HEK293 (cell line): ENCODE results near the gene ZFPL1.

Source experiments
- CTCF ChIA-PET: fragments of 350-600 bp; formaldehyde crosslinking; extraction: SDS; loops from one replicate; lab custom pipeline; 2021; ENCODE audit warnings: antibody characterized with exemption; lab: Yijun Ruan, JAX
- POLR2A ChIA-PET: fragments of 300-600 bp; formaldehyde crosslinking; extraction: SDS; loops from one replicate; lab custom pipeline; 2020; ENCODE audit warnings: antibody characterized with exemption, inconsistent platforms; lab: Yijun Ruan, JAX
- H3K27ac ChIP-seq: fragments of 200-500 bp; sonication (Bioruptor generic); 2 replicates; pipeline ENCODE4 v1.5.1; 2014; ENCODE audit warnings: low read depth, low read length, control low read depth, inconsistent platforms; ENCODE audit errors: extremely low read depth
- H3K36me3 ChIP-seq, 2 experiments: fragments of 200-500 bp in 1 of 2; sonication (Bioruptor generic) in 1 of 2; 1 replicate in 1 of 2; 2 replicates in 1 of 2; pipeline ENCODE4 v1.5.1; 2014 to 2017; ENCODE audit warnings: inconsistent platforms in 2 of 2, low read length in 2 of 2; ENCODE audit not compliant: control insufficient read depth in 2 of 2, insufficient read depth in 1 of 2
- H3K4me1 ChIP-seq: fragments of 200-500 bp; sonication (Bioruptor generic); 2 replicates; pipeline ENCODE4 v1.5.1; 2014; ENCODE audit warnings: mild to moderate bottlenecking, low read length, inconsistent platforms; ENCODE audit not compliant: control insufficient read depth, insufficient read depth
- H3K4me3 ChIP-seq: 2 replicates; pipeline ENCODE4 v1.5.1; 2011; ENCODE audit warnings: low read depth, mild to moderate bottlenecking, control low read depth, low read length, moderate library complexity
- H3K9me3 ChIP-seq: fragments of 200-500 bp; sonication (Bioruptor generic); 2 replicates; pipeline ENCODE4 v1.5.1; 2014; ENCODE audit warnings: low read depth, low read length, inconsistent platforms; ENCODE audit not compliant: control insufficient read depth, insufficient read depth
- GLI4 ChIP-seq: fragments of 450-650 bp; formaldehyde crosslinking; IDR thresholded peaks from 2 replicates; pipeline ENCODE4 v1.5.1; 2016; ENCODE audit warnings: missing biosample characterization, missing genetic modification characterization
- SP3 ChIP-seq: fragments of 450-650 bp; formaldehyde crosslinking; IDR thresholded peaks from 2 replicates; pipeline ENCODE4 v1.5.1; 2016; ENCODE audit warnings: missing biosample characterization, missing genetic modification characterization
- ZBTB48 ChIP-seq: fragments of 450-650 bp; formaldehyde crosslinking; IDR thresholded peaks from 2 replicates; pipeline ENCODE4 v1.5.1; 2016; ENCODE audit warnings: missing biosample characterization, missing genetic modification characterization
- ZFHX2 ChIP-seq: fragments of 450-650 bp; formaldehyde crosslinking; conservative IDR thresholded peaks from 2 replicates; pipeline ENCODE4 v1.5.1; 2016; ENCODE audit warnings: missing biosample characterization, missing genetic modification characterization
- ZNF140 ChIP-seq: fragments of 450-650 bp; formaldehyde crosslinking; IDR thresholded peaks from 2 replicates; pipeline ENCODE4 v1.5.1; 2016; ENCODE audit warnings: missing biosample characterization, missing genetic modification characterization
- ZNF19 ChIP-seq: fragments of 450-650 bp; formaldehyde crosslinking; IDR thresholded peaks from 2 replicates; pipeline ENCODE4; 2016; ENCODE audit warnings: missing biosample characterization, missing genetic modification characterization, low read depth
- ZNF350 ChIP-seq: fragments of 450-650 bp; formaldehyde crosslinking; IDR thresholded peaks from 2 replicates; pipeline ENCODE4 v1.5.0; 2017; ENCODE audit warnings: missing biosample characterization, mild to moderate bottlenecking, missing genetic modification characterization
- ZNF394 ChIP-seq: fragments of 450-650 bp; formaldehyde crosslinking; IDR thresholded peaks from 2 replicates; pipeline ENCODE4 v1.5.1; 2016; ENCODE audit warnings: missing biosample characterization, missing genetic modification characterization, mild to moderate bottlenecking, moderate library complexity, borderline replicate concordance
- ZNF404 ChIP-seq: fragments of 450-650 bp; formaldehyde crosslinking; IDR thresholded peaks from 2 replicates; pipeline ENCODE4 v1.5.1; 2017; ENCODE audit warnings: missing biosample characterization, missing genetic modification characterization
- ZNF423 ChIP-seq: fragments of 450-650 bp; formaldehyde crosslinking; IDR thresholded peaks from 2 replicates; pipeline ENCODE4 v1.5.1; 2016; ENCODE audit warnings: missing biosample characterization, missing genetic modification characterization
- ZNF596 ChIP-seq: fragments of 450-650 bp; IDR thresholded peaks from 2 replicates; pipeline ENCODE4 v1.5.0; 2018; ENCODE audit warnings: missing biosample characterization, mild to moderate bottlenecking, missing genetic modification characterization, moderate library complexity
- ZNF658 ChIP-seq: fragments of 450-650 bp; formaldehyde crosslinking; IDR thresholded peaks from 2 replicates; pipeline ENCODE4; 2016; ENCODE audit warnings: missing biosample characterization, missing genetic modification characterization
- ZNF664 ChIP-seq: fragments of 450-650 bp; formaldehyde crosslinking; IDR thresholded peaks from 2 replicates; pipeline ENCODE4 v1.5.1; 2016; ENCODE audit warnings: missing biosample characterization, missing genetic modification characterization
- ZNF792 ChIP-seq: fragments of 450-650 bp; formaldehyde crosslinking; IDR thresholded peaks from 2 replicates; pipeline ENCODE4 v1.5.1; 2016; ENCODE audit warnings: missing biosample characterization, missing genetic modification characterization
- TF ChIP-seq, protein P1 (sequence below): fragments of 450-650 bp; formaldehyde crosslinking; IDR thresholded peaks from 2 replicates; pipeline ENCODE4 v1.5.1; 2016; ENCODE audit warnings: missing biosample characterization, missing genetic modification characterization, borderline replicate concordance
- TF ChIP-seq, protein P2 (sequence below): fragments of 450-650 bp; formaldehyde crosslinking; IDR thresholded peaks from 2 replicates; pipeline ENCODE4 v1.5.1; 2016; ENCODE audit warnings: missing biosample characterization, missing genetic modification characterization
- TF ChIP-seq, protein P3 (sequence below): fragments of 450-650 bp; formaldehyde crosslinking; IDR thresholded peaks from 2 replicates; pipeline ENCODE4 v1.5.1; 2016; ENCODE audit warnings: missing biosample characterization, missing genetic modification characterization, borderline replicate concordance
- TF ChIP-seq, protein P4 (sequence below): fragments of 450-650 bp; formaldehyde crosslinking; IDR thresholded peaks from 2 replicates; pipeline ENCODE4 v1.5.1; 2016; ENCODE audit warnings: missing biosample characterization, missing genetic modification characterization
- TF ChIP-seq, protein P5 (sequence below): fragments of 450-650 bp; formaldehyde crosslinking; IDR thresholded peaks from 2 replicates; pipeline ENCODE4 v1.5.1; 2017; ENCODE audit warnings: missing biosample characterization, missing genetic modification characterization
- TF ChIP-seq, protein P6 (sequence below): fragments of 450-650 bp; formaldehyde crosslinking; IDR thresholded peaks from 2 replicates; pipeline ENCODE4 v1.5.1; 2016; ENCODE audit warnings: missing biosample characterization, missing genetic modification characterization, low read depth

The ZFPL1 gene

DNA sequence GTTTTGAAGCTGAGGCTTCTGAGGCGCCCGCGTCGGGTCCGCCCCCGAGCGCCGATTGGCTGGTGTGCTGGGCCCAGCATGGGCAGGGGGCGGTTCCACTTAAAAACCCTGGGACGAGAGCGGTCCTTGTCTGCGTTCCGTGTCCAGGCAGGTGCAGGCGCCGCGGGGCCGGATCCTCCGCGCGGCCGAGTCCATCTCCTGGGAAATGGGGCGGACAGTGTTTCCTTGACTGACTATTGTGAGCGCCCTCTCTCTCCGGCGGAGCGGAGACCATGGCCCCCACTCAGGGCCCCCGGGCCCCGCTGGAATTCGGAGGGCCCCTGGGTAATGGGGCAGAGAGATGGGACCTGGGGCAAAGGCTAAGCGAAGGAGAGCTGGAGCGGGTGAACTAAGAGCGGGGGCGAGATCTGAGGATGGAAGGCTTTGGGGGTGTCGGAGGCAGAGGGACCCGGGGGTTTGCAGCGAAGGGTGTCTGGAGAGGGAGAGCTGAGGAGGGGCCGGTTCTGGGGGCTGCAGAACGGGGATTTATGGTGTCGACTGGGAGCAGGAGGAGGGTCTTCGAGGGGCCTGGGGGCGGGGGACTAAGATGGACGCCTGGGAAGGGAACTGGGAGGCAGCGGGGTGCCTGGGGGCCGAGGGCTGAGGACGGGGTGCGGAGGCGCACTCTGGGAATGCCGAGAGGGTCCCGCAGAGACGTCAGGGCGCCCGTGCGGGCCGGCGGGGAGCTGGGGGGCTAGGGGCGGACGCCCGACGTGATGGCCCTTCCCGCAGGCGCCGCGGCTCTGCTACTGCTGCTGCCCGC, 27.9 kb downstream of the ZFPL1 start, which contains the start of gene TM7SF2:
TSS of gene TM7SF2 (plus strand) at position 129 of the 802 bp plus-strand sequence. CDS start at position 273, 144 bp downstream.
- ChIA-PET POLR2A (interaction anchor here (0.6 to 5.0 kb wide), 26 partner anchors 9 to 809 kb away, joined by 3 to 57 read pairs (median 4); partner anchors contain the start of genes ARL2, CAPN1, CDCA5 and FAU), CTCF (interaction anchor here (0.6 to 4.8 kb wide), 19 partner anchors 9 to 264 kb away, joined by 3 to 110 read pairs (median 3); partner anchors contain the start of genes ARL2, CDC42EP2, FAU and MRPL49)
- peaks cover 0 to 55% of the 10 kb centered on the region in 2 experiments; a peak in 1 of 3 replicates for H3K36me3 ChIP-seq
- H3K27ac ChIP-seq: peak within 1 kb of the TSS; percentile 72
- no peaks in the 10 kb centered on the region for H3K9me3 ChIP-seq
- H3K4me1 ChIP-seq: peaks cover 6% of the 10 kb centered on the region
- H3K4me3 ChIP-seq: peak within 1 kb of the TSS; percentile 67
- TF ChIP-seq ZNF140 (tag by site-specific recombination) (no peak), ZNF658 (no peak), ZNF404 (tag by site-specific recombination) (no peak), ZNF19 (tag by site-specific recombination) (no peak), ZNF423 (tag by site-specific recombination) (no peak), ZBTB48 (tag by site-specific recombination) (no peak), ZNF596 (no peak), ZNF350 (no peak), ZNF394 (no peak), GLI4 (tag by site-specific recombination) (no peak), SP3 (tag by site-specific recombination) (peak; percentile 74), ZNF792 (no peak), ZNF664 (no peak), ZFHX2 (tag by site-specific recombination) (peak; percentile 58)
- TF ChIP-seq, protein P1, sequence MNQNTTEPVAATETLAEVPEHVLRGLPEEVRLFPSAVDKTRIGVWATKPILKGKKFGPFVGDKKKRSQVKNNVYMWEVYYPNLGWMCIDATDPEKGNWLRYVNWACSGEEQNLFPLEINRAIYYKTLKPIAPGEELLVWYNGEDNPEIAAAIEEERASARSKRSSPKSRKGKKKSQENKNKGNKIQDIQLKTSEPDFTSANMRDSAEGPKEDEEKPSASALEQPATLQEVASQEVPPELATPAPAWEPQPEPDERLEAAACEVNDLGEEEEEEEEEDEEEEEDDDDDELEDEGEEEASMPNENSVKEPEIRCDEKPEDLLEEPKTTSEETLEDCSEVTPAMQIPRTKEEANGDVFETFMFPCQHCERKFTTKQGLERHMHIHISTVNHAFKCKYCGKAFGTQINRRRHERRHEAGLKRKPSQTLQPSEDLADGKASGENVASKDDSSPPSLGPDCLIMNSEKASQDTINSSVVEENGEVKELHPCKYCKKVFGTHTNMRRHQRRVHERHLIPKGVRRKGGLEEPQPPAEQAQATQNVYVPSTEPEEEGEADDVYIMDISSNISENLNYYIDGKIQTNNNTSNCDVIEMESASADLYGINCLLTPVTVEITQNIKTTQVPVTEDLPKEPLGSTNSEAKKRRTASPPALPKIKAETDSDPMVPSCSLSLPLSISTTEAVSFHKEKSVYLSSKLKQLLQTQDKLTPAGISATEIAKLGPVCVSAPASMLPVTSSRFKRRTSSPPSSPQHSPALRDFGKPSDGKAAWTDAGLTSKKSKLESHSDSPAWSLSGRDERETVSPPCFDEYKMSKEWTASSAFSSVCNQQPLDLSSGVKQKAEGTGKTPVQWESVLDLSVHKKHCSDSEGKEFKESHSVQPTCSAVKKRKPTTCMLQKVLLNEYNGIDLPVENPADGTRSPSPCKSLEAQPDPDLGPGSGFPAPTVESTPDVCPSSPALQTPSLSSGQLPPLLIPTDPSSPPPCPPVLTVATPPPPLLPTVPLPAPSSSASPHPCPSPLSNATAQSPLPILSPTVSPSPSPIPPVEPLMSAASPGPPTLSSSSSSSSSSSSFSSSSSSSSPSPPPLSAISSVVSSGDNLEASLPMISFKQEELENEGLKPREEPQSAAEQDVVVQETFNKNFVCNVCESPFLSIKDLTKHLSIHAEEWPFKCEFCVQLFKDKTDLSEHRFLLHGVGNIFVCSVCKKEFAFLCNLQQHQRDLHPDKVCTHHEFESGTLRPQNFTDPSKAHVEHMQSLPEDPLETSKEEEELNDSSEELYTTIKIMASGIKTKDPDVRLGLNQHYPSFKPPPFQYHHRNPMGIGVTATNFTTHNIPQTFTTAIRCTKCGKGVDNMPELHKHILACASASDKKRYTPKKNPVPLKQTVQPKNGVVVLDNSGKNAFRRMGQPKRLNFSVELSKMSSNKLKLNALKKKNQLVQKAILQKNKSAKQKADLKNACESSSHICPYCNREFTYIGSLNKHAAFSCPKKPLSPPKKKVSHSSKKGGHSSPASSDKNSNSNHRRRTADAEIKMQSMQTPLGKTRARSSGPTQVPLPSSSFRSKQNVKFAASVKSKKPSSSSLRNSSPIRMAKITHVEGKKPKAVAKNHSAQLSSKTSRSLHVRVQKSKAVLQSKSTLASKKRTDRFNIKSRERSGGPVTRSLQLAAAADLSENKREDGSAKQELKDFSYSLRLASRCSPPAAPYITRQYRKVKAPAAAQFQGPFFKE: no peak
- TF ChIP-seq, protein P2, sequence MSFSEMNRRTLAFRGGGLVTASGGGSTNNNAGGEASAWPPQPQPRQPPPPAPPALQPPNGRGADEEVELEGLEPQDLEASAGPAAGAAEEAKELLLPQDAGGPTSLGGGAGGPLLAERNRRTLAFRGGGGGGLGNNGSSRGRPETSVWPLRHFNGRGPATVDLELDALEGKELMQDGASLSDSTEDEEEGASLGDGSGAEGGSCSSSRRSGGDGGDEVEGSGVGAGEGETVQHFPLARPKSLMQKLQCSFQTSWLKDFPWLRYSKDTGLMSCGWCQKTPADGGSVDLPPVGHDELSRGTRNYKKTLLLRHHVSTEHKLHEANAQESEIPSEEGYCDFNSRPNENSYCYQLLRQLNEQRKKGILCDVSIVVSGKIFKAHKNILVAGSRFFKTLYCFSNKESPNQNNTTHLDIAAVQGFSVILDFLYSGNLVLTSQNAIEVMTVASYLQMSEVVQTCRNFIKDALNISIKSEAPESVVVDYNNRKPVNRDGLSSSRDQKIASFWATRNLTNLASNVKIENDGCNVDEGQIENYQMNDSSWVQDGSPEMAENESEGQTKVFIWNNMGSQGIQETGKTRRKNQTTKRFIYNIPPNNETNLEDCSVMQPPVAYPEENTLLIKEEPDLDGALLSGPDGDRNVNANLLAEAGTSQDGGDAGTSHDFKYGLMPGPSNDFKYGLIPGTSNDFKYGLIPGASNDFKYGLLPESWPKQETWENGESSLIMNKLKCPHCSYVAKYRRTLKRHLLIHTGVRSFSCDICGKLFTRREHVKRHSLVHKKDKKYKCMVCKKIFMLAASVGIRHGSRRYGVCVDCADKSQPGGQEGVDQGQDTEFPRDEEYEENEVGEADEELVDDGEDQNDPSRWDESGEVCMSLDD: peak; percentile 41; the same call in 1 of the 2 replicates
- TF ChIP-seq, protein P3, sequence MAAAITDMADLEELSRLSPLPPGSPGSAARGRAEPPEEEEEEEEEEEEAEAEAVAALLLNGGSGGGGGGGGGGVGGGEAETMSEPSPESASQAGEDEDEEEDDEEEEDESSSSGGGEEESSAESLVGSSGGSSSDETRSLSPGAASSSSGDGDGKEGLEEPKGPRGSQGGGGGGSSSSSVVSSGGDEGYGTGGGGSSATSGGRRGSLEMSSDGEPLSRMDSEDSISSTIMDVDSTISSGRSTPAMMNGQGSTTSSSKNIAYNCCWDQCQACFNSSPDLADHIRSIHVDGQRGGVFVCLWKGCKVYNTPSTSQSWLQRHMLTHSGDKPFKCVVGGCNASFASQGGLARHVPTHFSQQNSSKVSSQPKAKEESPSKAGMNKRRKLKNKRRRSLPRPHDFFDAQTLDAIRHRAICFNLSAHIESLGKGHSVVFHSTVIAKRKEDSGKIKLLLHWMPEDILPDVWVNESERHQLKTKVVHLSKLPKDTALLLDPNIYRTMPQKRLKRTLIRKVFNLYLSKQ (tag by site-specific recombination): no peak
- TF ChIP-seq, protein P4, sequence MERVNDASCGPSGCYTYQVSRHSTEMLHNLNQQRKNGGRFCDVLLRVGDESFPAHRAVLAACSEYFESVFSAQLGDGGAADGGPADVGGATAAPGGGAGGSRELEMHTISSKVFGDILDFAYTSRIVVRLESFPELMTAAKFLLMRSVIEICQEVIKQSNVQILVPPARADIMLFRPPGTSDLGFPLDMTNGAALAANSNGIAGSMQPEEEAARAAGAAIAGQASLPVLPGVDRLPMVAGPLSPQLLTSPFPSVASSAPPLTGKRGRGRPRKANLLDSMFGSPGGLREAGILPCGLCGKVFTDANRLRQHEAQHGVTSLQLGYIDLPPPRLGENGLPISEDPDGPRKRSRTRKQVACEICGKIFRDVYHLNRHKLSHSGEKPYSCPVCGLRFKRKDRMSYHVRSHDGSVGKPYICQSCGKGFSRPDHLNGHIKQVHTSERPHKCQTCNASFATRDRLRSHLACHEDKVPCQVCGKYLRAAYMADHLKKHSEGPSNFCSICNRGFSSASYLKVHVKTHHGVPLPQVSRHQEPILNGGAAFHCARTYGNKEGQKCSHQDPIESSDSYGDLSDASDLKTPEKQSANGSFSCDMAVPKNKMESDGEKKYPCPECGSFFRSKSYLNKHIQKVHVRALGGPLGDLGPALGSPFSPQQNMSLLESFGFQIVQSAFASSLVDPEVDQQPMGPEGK: peak; percentile 87
- TF ChIP-seq, protein P5, sequence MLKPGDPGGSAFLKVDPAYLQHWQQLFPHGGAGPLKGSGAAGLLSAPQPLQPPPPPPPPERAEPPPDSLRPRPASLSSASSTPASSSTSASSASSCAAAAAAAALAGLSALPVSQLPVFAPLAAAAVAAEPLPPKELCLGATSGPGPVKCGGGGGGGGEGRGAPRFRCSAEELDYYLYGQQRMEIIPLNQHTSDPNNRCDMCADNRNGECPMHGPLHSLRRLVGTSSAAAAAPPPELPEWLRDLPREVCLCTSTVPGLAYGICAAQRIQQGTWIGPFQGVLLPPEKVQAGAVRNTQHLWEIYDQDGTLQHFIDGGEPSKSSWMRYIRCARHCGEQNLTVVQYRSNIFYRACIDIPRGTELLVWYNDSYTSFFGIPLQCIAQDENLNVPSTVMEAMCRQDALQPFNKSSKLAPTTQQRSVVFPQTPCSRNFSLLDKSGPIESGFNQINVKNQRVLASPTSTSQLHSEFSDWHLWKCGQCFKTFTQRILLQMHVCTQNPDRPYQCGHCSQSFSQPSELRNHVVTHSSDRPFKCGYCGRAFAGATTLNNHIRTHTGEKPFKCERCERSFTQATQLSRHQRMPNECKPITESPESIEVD (tag by site-specific recombination): no peak
- TF ChIP-seq, protein P6, sequence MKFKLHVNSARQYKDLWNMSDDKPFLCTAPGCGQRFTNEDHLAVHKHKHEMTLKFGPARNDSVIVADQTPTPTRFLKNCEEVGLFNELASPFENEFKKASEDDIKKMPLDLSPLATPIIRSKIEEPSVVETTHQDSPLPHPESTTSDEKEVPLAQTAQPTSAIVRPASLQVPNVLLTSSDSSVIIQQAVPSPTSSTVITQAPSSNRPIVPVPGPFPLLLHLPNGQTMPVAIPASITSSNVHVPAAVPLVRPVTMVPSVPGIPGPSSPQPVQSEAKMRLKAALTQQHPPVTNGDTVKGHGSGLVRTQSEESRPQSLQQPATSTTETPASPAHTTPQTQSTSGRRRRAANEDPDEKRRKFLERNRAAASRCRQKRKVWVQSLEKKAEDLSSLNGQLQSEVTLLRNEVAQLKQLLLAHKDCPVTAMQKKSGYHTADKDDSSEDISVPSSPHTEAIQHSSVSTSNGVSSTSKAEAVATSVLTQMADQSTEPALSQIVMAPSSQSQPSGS (tag by site-specific recombination): no peak
